Measurements from ENCODE around the gene CASTOR1. TPM values are rescaled to one million over a fixed set of nuclear protein-coding genes. Genes with fewer than 3 reads are reported as not detected.

The CASTOR1 gene
- total and polyA plus RNA-seq, 2 donors (not counting 3 experiments of a cell fraction or from before 2014, with no cell fraction given), result 8.1 to 26.8 TPM

GRCh38 chr22:30297991-30298701 is 8.8 kb upstream of the CASTOR1 start:
- TF ChIP-seq GATA2 (IDR thresholded peaks at IDR 0.05; ENCODE audit: insufficient read depth, insufficient read length, low read depth, low read length) (no peak), CTCF (IDR thresholded peaks at IDR 0.05; ENCODE audit: extremely low read depth in 1 of 2, insufficient read depth in 1 of 2, low read depth in 1 of 2, low read length in 2 of 2) (no peak), POLR2A (IDR thresholded peaks at IDR 0.05; ENCODE audit: low read depth, low read length) (no peak), EZH2 (IDR thresholded peaks at IDR 0.05; ENCODE audit: borderline replicate concordance, low read depth, low read length, severe bottlenecking) (no peak), FOS (IDR thresholded peaks at IDR 0.05; ENCODE audit: borderline replicate concordance, insufficient read depth, low read length) (no peak), MYC (IDR thresholded peaks at IDR 0.05; ENCODE audit: low read depth, low read length) (no peak), JUN (IDR thresholded peaks at IDR 0.05; ENCODE audit: borderline replicate concordance, insufficient read depth, insufficient read length, low read depth) (no peak), POLR2AphosphoS5 (IDR thresholded peaks at IDR 0.05; ENCODE audit: insufficient read depth, low read depth, low read length) (no peak), MAX (IDR thresholded peaks at IDR 0.05; ENCODE audit: insufficient read depth, insufficient read length) (no peak)
- no peaks in the 10 kb centered on the region for H4K20me1 ChIP-seq (replicated peaks; ENCODE audit: control insufficient read depth, extremely low read depth, insufficient read depth, low read length)
- no peak overlapping the region for H3K4me3 ChIP-seq (replicated peaks in 1 of 3; ENCODE audit: insufficient read depth in 1 of 3, low read depth in 1 of 3, low read length in 3 of 3)
- no peak for DNase-seq (ENCODE audit: low read depth, low spot score)
- peaks cover 14% of the 10 kb centered on the region for H3K4me1 ChIP-seq (ENCODE audit: control insufficient read depth, extremely low read depth, insufficient read depth, low read length)
- H3K27me3 ChIP-seq (ENCODE audit: control insufficient read depth in 2 of 2, insufficient read depth in 2 of 2, low read length in 2 of 2), result no peaks in the 10 kb centered on the region
- peaks cover 0 to 24% of the 10 kb centered on the region in 2 experiments for H3K36me3 ChIP-seq (ENCODE audit: control insufficient read depth in 2 of 2, extremely low read depth in 1 of 2, insufficient read depth in 2 of 2, low read length in 2 of 2)
- ChIA-PET CTCF (interaction anchor here (2.2 kb wide), 1 partner anchor 10 kb away, joined by 12 read pairs; no protein-coding TSS in a partner anchor), POLR2A (no interaction called here)
- H3K9ac ChIP-seq (replicated peaks; ENCODE audit: extremely low read depth, insufficient read depth, low read length), result no peak overlapping the region
- H3K79me2 ChIP-seq (ENCODE audit: control insufficient read depth, insufficient read depth, low read length), result no peaks in the 10 kb centered on the region
- H3K4me2 ChIP-seq (ENCODE audit: insufficient read depth, low read length), result no peak overlapping the region
- dilution Hi-C loops (cut with MboI; ENCODE audit: extremely low pct_ligation_motif_present, low sequenced_read_pairs), result no loop called here
- H3K9me3 ChIP-seq (replicated peaks; ENCODE audit: control insufficient read depth, insufficient read depth, low read length), result no peaks in the 10 kb centered on the region
- no peak for FAIRE-seq
- BruUV-seq (replicated peaks), result no TSS peak
- intact Hi-C loops (cut with micrococcal nuclease), result no loop called here
- no peaks in the 10 kb centered on the region for H3K9me1 ChIP-seq (replicated peaks; ENCODE audit: control insufficient read depth, extremely low read depth, insufficient read depth, low read length)
- no peak overlapping the region for H3K27ac ChIP-seq (ENCODE audit: insufficient read depth, low read depth, low read length)
- H2AFZ ChIP-seq (ENCODE audit: low read depth, low read length), result no peak overlapping the region

Measured in endothelial cell of umbilical vein (primary cell).